IMR-90 (cell line): ENCODE data around the gene PLEKHH1.

Experiments
- MAZ ChIP-seq: IDR thresholded peaks from 2 replicates; pipeline ENCODE4 v1.6.1; 2012; ENCODE audit warnings: low read depth, mild to moderate bottlenecking, low read length, improper control_type of control experiment, moderate library complexity, borderline replicate concordance
- POLR2A ChIP-seq: IDR thresholded peaks from 2 replicates; pipeline ENCODE4 v1.6.1; 2012; ENCODE audit warnings: mild to moderate bottlenecking, low read depth, low read length
- TF ChIP-seq, protein P1 (sequence below): conservative IDR thresholded peaks from 2 replicates; pipeline ENCODE4 v1.5.1; 2012; ENCODE audit warnings: mild to moderate bottlenecking, low read depth, low read length, improper control_type of control experiment

DNA sequence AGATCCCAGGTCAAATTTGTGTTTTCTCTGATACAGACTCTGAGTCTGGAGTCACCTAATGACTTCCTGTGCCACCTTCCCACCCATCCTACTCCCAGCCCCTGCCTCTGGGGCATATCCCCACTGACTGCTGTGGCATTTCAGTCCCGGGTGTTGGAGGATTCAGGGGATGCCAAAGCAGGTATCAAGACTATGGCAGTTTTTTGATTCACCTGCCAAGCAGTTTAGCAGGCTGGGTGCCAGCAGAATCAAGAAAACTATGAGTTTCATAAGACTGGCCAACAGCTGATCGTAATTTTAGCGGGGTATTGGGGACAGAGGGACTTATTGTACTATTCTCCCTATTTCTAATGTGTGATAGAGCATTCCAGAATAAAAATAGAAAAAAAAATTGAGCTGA, 4.6 kb downstream of the PLEKHH1 start:
- TF ChIP-seq, protein P1, sequence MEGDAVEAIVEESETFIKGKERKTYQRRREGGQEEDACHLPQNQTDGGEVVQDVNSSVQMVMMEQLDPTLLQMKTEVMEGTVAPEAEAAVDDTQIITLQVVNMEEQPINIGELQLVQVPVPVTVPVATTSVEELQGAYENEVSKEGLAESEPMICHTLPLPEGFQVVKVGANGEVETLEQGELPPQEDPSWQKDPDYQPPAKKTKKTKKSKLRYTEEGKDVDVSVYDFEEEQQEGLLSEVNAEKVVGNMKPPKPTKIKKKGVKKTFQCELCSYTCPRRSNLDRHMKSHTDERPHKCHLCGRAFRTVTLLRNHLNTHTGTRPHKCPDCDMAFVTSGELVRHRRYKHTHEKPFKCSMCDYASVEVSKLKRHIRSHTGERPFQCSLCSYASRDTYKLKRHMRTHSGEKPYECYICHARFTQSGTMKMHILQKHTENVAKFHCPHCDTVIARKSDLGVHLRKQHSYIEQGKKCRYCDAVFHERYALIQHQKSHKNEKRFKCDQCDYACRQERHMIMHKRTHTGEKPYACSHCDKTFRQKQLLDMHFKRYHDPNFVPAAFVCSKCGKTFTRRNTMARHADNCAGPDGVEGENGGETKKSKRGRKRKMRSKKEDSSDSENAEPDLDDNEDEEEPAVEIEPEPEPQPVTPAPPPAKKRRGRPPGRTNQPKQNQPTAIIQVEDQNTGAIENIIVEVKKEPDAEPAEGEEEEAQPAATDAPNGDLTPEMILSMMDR = no peak
- TF ChIP-seq POLR2A = no peak
- TF ChIP-seq MAZ = no peak
